NCI-H1436 treated with DMSO at 0.1 percent for 48 hours (cell line): ENCODE results near the gene GABPA.
"Not testable (repeated sequence)": the region's sequence is repeated elsewhere in the genome, so short reads cannot be mapped to it uniquely, and the experiment has no call there.

ENCODE experiments used
- DNase-seq: peaks from one replicate; lab custom pipeline; 2025; lab: John Stamatoyannopoulos, UW

The GABPA gene

GRCh38 chr21:25737421-25737820, 2.6 kb downstream of the GABPA start:
- no peak for DNase-seq

- DNase-seq, result no peak
Measured at GRCh38 chr21:25742900-25743299, 8.1 kb downstream of the GABPA start.

- DNase-seq, result no peak
Measured at GRCh38 chr21:25744854-25745253, 10.1 kb downstream of the GABPA start.

- DNase-seq, result no peak
Measured at GRCh38 chr21:25750085-25750484, 15.3 kb downstream of the GABPA start.

GRCh38 chr21:25752416-25752815, 17.6 kb downstream of the GABPA start:
- DNase-seq, result no peak

- no peak for DNase-seq
Measured at GRCh38 chr21:25756190-25756932, 21.6 kb downstream of the GABPA start.

GRCh38 chr21:25757531-25757930, 22.8 kb downstream of the GABPA start:
- no peak for DNase-seq

- DNase-seq, result no peak
Measured at GRCh38 chr21:25759573-25759972, 24.8 kb downstream of the GABPA start.

GRCh38 chr21:25760061-25760460, 25.3 kb downstream of the GABPA start:
- DNase-seq, result no peak

- no peak for DNase-seq
Measured at GRCh38 chr21:25760677-25761076, 25.9 kb downstream of the GABPA start.

- no peak for DNase-seq
Measured at GRCh38 chr21:25764065-25764464, 29.3 kb downstream of the GABPA start.

GRCh38 chr21:25767921-25768320, 33.1 kb downstream of the GABPA start:
- DNase-seq, result no peak

GRCh38 chr21:25772686-25773085, 37.9 kb downstream of the GABPA start:
- DNase-seq, result no peak

GRCh38 chr21:25776440-25776839, 41.7 kb downstream of the GABPA start:
- DNase-seq, result no peak

- not testable (repeated sequence) for DNase-seq
Measured at GRCh38 chr21:25778126-25778875, 43.5 kb downstream of the GABPA start.

GRCh38 chr21:25788677-25789076, 53.9 kb downstream of the GABPA start:
- no peak for DNase-seq

- no peak for DNase-seq
Measured at GRCh38 chr21:25790122-25790877, 55.5 kb downstream of the GABPA start.

GRCh38 chr21:25790878-25791204, 56.1 kb downstream of the GABPA start:
- no peak for DNase-seq

GRCh38 chr21:25791319-25791718, 56.5 kb downstream of the GABPA start:
- no peak for DNase-seq

GRCh38 chr21:25801217-25802014, 66.6 kb downstream of the GABPA start:
- DNase-seq, result peak; percentile 21

GRCh38 chr21:25806060-25806459, 71.3 kb downstream of the GABPA start:
- no peak for DNase-seq

GRCh38 chr21:25807191-25807590, 72.4 kb downstream of the GABPA start:
- DNase-seq, result no peak
